A549 (cell line): ENCODE data around the gene GRIN2B.

Source experiments
- CEBPB ChIP-seq, 2 experiments: fragments of >200 bp in 1 of 2; sonication (Bioruptor Twin) in 1 of 2; formaldehyde crosslinking in 1 of 2; IDR thresholded peaks; 2 replicates each; pipeline ENCODE4 v1.6.1; 2012 to 2016
- EP300 ChIP-seq, 2 experiments: fragments of >200 bp; sonication (Bioruptor Twin); formaldehyde crosslinking; IDR thresholded peaks; 2 replicates in 1 of 2; 3 replicates in 1 of 2; pipeline ENCODE4 v1.6.1; 2016 to 2017
- HOXB5 ChIP-seq: fragments of 250-450 bp; sonication (Bioruptor Pico); IDR thresholded peaks from 2 replicates; pipeline ENCODE4 v1.5.0; 2020; ENCODE audit warnings: mild to moderate bottlenecking, moderate library complexity
- JUN ChIP-seq, 2 experiments: fragments of >200 bp; sonication (Bioruptor Twin); formaldehyde crosslinking; IDR thresholded peaks; 2 replicates in 1 of 2; 3 replicates in 1 of 2; pipeline ENCODE4 v1.6.1; 2016 to 2017
- POLR2A ChIP-seq: IDR thresholded peaks from 2 replicates; pipeline ENCODE4 v1.6.1; 2012; ENCODE audit warnings: mild to moderate bottlenecking, low read length
- RARB ChIP-seq: fragments of 250-450 bp; sonication (Bioruptor Pico); IDR thresholded peaks from 2 replicates; pipeline ENCODE4 v1.8.0; 2021; ENCODE audit warnings: mild to moderate bottlenecking, moderate library complexity
- SMC3 ChIP-seq: fragments of >200 bp; sonication (Bioruptor Twin); formaldehyde crosslinking; IDR thresholded peaks from 3 replicates; pipeline ENCODE4 v1.6.1; 2018; ENCODE audit warnings: inconsistent platforms
- TF ChIP-seq, protein P1 (sequence below): fragments of >200 bp; sonication (Bioruptor Twin); formaldehyde crosslinking; IDR thresholded peaks from 3 replicates; pipeline ENCODE4 v1.5.1; 2016
- TF ChIP-seq, protein P2 (sequence below): fragments of 250-450 bp; sonication (Bioruptor Pico); IDR thresholded peaks from 2 replicates; pipeline ENCODE4 v1.5.0; 2021; ENCODE audit warnings: mild to moderate bottlenecking, moderate library complexity, borderline replicate concordance
- TF ChIP-seq, protein P3 (sequence below): IDR thresholded peaks from 2 replicates; pipeline ENCODE4 v1.6.1; 2012

DNA sequence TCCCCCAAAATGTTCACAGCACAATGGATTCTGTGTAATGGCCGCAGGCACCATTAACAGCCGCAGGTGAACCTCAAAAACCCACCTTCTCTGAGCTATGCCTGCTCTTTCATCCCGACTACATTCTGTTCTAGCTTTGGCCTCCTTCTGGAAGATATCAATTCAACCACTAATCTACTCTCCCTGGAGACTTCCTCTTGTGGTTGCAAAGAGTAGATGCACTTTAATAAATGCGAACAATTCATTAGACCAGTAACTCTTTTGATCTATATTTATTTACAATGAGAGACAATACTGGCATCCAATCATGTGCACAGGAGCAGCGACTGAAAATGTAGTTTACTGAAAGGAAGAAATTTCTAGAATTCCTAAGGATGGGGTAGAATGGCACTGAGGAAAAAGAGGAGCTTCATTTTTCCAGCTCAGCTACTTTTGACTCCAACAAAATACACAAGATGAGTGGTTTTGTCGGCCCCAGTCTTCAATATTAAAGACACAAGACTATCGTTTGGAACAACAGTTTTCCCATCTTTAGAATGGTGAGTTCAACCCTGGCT lies 5.3 kb downstream of the GRIN2B start:
- TF ChIP-seq RARB (CRISPR knock-in tag), result no peak
- TF ChIP-seq, protein P1, sequence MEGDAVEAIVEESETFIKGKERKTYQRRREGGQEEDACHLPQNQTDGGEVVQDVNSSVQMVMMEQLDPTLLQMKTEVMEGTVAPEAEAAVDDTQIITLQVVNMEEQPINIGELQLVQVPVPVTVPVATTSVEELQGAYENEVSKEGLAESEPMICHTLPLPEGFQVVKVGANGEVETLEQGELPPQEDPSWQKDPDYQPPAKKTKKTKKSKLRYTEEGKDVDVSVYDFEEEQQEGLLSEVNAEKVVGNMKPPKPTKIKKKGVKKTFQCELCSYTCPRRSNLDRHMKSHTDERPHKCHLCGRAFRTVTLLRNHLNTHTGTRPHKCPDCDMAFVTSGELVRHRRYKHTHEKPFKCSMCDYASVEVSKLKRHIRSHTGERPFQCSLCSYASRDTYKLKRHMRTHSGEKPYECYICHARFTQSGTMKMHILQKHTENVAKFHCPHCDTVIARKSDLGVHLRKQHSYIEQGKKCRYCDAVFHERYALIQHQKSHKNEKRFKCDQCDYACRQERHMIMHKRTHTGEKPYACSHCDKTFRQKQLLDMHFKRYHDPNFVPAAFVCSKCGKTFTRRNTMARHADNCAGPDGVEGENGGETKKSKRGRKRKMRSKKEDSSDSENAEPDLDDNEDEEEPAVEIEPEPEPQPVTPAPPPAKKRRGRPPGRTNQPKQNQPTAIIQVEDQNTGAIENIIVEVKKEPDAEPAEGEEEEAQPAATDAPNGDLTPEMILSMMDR, result peak; percentile 12; the same call in 1 of the 3 replicates
- TF ChIP-seq, protein P2, sequence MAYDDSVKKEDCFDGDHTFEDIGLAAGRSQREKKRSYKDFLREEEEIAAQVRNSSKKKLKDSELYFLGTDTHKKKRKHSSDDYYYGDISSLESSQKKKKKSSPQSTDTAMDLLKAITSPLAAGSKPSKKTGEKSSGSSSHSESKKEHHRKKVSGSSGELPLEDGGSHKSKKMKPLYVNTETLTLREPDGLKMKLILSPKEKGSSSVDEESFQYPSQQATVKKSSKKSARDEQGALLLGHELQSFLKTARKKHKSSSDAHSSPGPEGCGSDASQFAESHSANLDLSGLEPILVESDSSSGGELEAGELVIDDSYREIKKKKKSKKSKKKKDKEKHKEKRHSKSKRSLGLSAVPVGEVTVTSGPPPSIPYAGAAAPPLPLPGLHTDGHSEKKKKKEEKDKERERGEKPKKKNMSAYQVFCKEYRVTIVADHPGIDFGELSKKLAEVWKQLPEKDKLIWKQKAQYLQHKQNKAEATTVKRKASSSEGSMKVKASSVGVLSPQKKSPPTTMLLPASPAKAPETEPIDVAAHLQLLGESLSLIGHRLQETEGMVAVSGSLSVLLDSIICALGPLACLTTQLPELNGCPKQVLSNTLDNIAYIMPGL (CRISPR knock-in tag), result no peak
- no peak for TF ChIP-seq POLR2A
- TF ChIP-seq CEBPB (IDR thresholded peaks at IDR 0.05), result no peak
- TF ChIP-seq EP300 (IDR thresholded peaks at IDR 0.05), result no peak
- TF ChIP-seq SMC3, result no peak
- TF ChIP-seq JUN (IDR thresholded peaks at IDR 0.05), result no peak
- TF ChIP-seq, protein P3, sequence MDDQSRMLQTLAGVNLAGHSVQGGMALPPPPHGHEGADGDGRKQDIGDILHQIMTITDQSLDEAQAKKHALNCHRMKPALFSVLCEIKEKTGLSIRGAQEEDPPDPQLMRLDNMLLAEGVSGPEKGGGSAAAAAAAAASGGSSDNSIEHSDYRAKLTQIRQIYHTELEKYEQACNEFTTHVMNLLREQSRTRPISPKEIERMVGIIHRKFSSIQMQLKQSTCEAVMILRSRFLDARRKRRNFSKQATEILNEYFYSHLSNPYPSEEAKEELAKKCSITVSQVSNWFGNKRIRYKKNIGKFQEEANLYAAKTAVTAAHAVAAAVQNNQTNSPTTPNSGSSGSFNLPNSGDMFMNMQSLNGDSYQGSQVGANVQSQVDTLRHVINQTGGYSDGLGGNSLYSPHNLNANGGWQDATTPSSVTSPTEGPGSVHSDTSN, result no peak
- TF ChIP-seq HOXB5, result no peak
